Progenitor cell of endocrine pancreas (in vitro differentiated cells): ENCODE measurements around the gene PAX7. TPM values are rescaled to one million over a fixed set of nuclear protein-coding genes. Genes with fewer than 3 reads are reported as not detected.

Experiments
- DNase-seq: peaks from one replicate; pipeline ENCODE4 v3.0.0; 2021; ENCODE audit warnings: low spot score; ENCODE audit not compliant: unreplicated experiment
- H3K27ac Mint-ChIP-seq: 2 replicates; pipeline ENCODE4 v1.8.0; 2021; ENCODE audit warnings: mild to moderate bottlenecking, moderate library complexity, mixed read lengths
- H3K27me3 Mint-ChIP-seq: 2 replicates; pipeline ENCODE4 v1.8.0; 2021; ENCODE audit warnings: mixed read lengths
- H3K36me3 Mint-ChIP-seq: 2 replicates; pipeline ENCODE4 v1.8.0; 2022; ENCODE audit warnings: mixed read lengths; ENCODE audit not compliant: insufficient read depth
- H3K4me1 Mint-ChIP-seq: 2 replicates; pipeline ENCODE4 v1.8.0; 2021; ENCODE audit warnings: low read depth, mixed read lengths
- H3K4me3 Mint-ChIP-seq: 2 replicates; pipeline ENCODE4 v1.8.0; 2021; ENCODE audit warnings: low read depth, mild to moderate bottlenecking, moderate library complexity, mixed read lengths
- H3K9me3 Mint-ChIP-seq: 2 replicates; pipeline ENCODE4 v1.8.0; 2021; ENCODE audit warnings: low read depth, mixed read lengths
- total RNA-seq: library from RNA; stranded (reverse); gene quantifications from 2 replicates; pipeline ENCODE4 v1.2.1, GENCODE V29; 2021
- TF ChIP-seq, protein P1 (sequence below): fragments of 200-600 bp; sonication (generic); IDR thresholded peaks from one replicate; pipeline ENCODE4 v1.5.0; 2021; ENCODE audit warnings: antibody characterized with exemption, mild to moderate bottlenecking; ENCODE audit not compliant: unreplicated experiment

Gene PAX7
- total RNA-seq, 1 donor from 2014 or later: not detected

DNA sequence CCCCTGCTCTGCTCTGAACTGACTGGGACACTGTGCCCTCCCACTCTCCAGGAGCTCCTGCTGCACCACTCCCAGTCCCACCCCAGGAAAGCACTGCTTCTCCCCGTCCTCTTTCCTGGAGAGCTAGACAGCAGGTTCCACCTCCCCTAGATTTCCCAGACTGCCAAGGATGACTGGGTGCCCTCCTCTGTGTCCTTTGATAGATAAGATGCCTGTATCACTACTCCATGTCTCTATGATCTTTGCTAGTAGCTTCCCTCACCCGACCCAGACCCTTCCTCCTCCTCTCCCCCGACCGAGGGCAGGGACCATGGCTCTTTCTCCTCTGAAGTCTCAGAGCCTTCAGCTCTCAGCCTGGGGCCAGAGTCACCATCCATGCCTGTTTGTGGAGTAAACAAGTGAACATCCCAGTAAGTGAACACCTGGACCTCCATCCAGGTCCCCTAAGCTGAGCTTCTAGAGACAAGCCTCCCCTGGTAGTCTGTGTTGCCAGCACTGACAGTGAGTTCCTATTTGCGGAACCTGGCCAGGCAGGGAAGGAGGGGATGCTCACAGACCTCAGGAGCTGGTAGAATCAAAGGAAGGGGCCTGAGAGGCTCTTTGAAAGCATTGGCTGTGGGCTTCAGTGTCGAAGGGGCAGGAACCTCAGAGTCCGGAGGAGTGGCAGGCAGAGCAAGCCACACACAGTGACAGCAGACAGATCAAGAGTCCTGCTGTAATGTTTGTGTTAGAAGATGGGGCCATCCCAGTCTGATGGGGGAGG lies 104.0 kb downstream of the PAX7 start:
- H3K36me3 Mint-ChIP-seq: no peaks in the 10 kb centered on the region
- peak overlapping the region; percentile 72 for H3K27ac Mint-ChIP-seq
- DNase-seq: no peak
- TF ChIP-seq, protein P1, sequence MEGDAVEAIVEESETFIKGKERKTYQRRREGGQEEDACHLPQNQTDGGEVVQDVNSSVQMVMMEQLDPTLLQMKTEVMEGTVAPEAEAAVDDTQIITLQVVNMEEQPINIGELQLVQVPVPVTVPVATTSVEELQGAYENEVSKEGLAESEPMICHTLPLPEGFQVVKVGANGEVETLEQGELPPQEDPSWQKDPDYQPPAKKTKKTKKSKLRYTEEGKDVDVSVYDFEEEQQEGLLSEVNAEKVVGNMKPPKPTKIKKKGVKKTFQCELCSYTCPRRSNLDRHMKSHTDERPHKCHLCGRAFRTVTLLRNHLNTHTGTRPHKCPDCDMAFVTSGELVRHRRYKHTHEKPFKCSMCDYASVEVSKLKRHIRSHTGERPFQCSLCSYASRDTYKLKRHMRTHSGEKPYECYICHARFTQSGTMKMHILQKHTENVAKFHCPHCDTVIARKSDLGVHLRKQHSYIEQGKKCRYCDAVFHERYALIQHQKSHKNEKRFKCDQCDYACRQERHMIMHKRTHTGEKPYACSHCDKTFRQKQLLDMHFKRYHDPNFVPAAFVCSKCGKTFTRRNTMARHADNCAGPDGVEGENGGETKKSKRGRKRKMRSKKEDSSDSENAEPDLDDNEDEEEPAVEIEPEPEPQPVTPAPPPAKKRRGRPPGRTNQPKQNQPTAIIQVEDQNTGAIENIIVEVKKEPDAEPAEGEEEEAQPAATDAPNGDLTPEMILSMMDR: no peak
- no peaks in the 10 kb centered on the region for H3K9me3 Mint-ChIP-seq
- peaks cover 43% of the 10 kb centered on the region for H3K27me3 Mint-ChIP-seq
- H3K4me3 Mint-ChIP-seq: no peak overlapping the region
- peaks cover 5% of the 10 kb centered on the region for H3K4me1 Mint-ChIP-seq

DNA sequence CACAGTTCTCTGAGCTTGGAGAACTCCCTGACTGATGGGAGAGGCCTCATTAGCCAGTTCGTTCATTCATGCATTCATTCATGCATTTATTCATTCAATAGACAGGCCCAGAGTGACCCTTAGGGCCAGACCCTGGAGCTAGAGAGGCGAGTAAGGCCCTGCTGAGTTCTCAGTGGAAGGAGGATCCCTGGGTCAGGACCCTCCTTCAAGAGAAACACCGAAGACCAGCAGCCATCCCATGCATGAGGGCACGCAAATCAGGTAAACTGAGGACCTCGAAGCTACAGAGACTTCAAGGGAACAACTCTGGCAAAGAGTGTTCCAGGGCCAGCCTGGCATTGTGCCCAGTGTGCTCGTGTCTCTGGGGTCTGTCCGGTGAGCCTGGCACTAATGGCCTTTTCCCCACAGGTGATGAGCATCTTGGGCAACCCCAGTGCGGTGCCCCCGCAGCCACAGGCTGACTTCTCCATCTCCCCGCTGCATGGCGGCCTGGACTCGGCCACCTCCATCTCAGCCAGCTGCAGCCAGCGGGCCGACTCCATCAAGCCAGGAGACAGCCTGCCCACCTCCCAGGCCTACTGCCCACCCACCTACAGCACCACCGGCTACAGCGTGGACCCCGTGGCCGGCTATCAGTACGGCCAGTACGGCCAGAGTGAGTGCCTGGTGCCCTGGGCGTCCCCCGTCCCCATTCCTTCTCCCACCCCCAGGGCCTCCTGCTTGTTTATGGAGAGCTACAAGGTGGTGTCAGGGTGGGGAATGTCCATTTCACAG lies 104.8 kb downstream of the PAX7 start:
- Mint-ChIP-seq H3K36me3 (no peaks in the 10 kb centered on the region), H3K27ac (no peak overlapping the region), H3K4me1 (peaks cover 4% of the 10 kb centered on the region), H3K9me3 (no peaks in the 10 kb centered on the region), H3K4me3 (no peak overlapping the region), H3K27me3 (peaks cover 46% of the 10 kb centered on the region)
- TF ChIP-seq, protein P1: no peak
- DNase-seq: no peak

DNA sequence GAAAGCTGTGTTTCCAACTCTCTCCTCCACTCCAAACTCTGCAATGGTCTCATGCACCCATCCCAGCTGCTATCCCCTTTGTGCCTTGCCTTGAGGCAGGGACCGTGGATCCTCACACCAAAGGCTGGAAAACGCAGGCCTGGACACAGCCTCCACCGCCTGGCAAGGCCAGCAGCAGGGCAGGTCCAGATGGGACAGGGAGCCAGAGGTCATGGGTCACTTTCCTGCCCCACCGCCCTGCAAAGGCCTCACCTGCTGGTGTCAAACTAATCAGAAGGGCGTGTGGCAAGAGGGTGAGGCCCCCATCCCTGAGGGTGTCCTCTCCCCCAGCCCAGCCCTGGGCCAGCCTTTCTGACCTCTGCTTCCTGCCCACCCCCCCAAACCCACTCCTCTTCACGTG lies 106.3 kb downstream of the PAX7 start:
- no peaks in the 10 kb centered on the region for H3K9me3 Mint-ChIP-seq

DNA sequence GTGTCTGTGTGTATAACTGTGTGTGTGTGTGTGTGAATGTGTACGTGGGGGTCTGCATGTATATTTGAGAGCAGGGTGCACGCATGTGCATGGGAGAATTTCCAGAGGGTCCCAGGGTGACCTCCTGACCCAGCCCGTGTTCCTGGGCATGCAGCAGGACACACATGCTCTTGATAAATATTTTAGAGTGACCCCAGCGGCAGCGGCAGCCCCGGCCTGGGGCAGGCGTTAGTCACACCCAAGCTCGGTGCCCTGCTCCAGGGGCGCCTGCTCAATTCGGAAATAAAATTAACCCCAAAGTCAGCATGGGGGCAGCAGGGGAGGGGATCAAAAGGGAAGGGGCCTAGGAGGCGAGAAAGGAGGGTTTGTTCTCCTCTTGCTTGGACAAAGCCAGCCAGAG lies 107.5 kb downstream of the PAX7 start:
- Mint-ChIP-seq H3K4me1 (no peaks in the 10 kb centered on the region), H3K9me3 (no peaks in the 10 kb centered on the region), H3K36me3 (no peaks in the 10 kb centered on the region), H3K4me3 (no peak overlapping the region), H3K27ac (no peak overlapping the region), H3K27me3 (peaks cover 49% of the 10 kb centered on the region)
- TF ChIP-seq, protein P1: no peak
- no peak for DNase-seq

More for the DNA sequence above, 106.3 kb downstream of the PAX7 start:
- Mint-ChIP-seq H3K27ac (no peak overlapping the region), H3K4me1 (no peaks in the 10 kb centered on the region), H3K4me3 (no peak overlapping the region), H3K27me3 (peaks cover 55% of the 10 kb centered on the region), H3K36me3 (no peaks in the 10 kb centered on the region)
- DNase-seq: no peak
- TF ChIP-seq, protein P1: no peak

DNA sequence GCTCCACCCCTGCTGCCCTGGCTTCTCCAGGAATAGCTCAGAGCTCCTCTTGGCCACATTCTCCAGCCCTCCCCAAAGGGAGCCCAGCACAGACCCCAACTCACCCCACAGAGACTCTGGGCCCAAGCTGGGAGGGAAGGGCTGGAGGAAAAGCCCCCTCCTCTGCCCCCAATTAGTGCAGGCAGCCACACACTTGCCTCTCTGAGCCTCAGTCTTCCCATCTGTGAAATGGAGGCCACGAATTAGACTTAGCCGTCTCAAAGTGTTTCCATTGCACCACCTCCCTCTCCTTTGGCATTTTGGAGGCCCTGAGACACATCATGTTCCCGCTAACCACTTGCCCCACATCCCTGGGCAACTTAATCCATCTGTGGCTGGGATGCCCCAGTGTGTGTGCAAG lies 108.0 kb downstream of the PAX7 start:
- Mint-ChIP-seq H3K4me1 (no peaks in the 10 kb centered on the region), H3K4me3 (no peak overlapping the region), H3K27ac (no peak overlapping the region), H3K36me3 (no peaks in the 10 kb centered on the region), H3K27me3 (peaks cover 48% of the 10 kb centered on the region), H3K9me3 (no peaks in the 10 kb centered on the region)
- DNase-seq: no peak
- TF ChIP-seq, protein P1: no peak
